Brain microvascular endothelial cell (primary cell): ENCODE results near the gene PRDM16.

Source experiments
- DNase-seq: peaks from one replicate; pipeline ENCODE4 v3.0.0-alpha.2; 2020
- H3K27ac ChIP-seq: fragments of 250-450 bp; sonication (Bioruptor Pico); 2 replicates; pipeline ENCODE4 v1.5.1; 2020; ENCODE audit warnings: mild to moderate bottlenecking, moderate library complexity
- H3K27me3 ChIP-seq: fragments of 250-450 bp; sonication (Bioruptor Pico); replicated peaks from 2 replicates; pipeline ENCODE4 v1.5.1; 2020; ENCODE audit warnings: mild to moderate bottlenecking
- H3K36me3 ChIP-seq: fragments of 250-450 bp; sonication (Bioruptor Pico); replicated peaks from 2 replicates; pipeline ENCODE4 v1.5.1; 2020; ENCODE audit warnings: mild to moderate bottlenecking
- H3K4me3 ChIP-seq: 2 replicates; pipeline ENCODE4 v1.5.1; 2011; ENCODE audit warnings: low read depth, mild to moderate bottlenecking, control low read depth, low read length, moderate library complexity
- in situ Hi-C: cut with HindIII; loops from 2 replicates; pipeline ENCODE4 v1.10.0; 2017; ENCODE audit warnings: low sequenced_read_pairs, low pct_ligation_motif_present
- TF ChIP-seq, protein P1 (sequence below): IDR thresholded peaks from 2 replicates; pipeline ENCODE4 v1.5.1; 2011; ENCODE audit warnings: low read depth, mild to moderate bottlenecking, moderate library complexity, low read length, control low read depth, inconsistent platforms; ENCODE audit errors: missing control alignments

The PRDM16 gene

DNA sequence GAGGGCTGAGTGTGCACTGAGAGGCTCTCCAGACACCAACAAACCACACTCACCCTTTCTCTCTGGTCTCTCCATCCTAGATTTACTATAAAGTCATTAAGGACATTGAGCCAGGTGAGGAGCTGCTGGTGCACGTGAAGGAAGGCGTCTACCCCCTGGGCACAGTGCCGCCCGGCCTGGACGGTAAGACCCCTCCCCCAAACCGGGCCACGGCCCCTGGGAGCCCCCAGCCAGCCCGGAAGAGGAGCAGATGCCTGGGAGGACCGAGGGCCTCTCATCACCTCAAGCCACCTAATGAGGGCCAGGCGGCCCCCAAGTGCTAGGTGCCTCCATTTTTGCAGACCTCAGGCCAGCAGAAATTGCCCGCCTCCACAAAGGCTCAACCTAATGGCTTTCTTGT, 327.4 kb downstream of the PRDM16 start:
- Histone ChIP-seq H3K27ac (no peak overlapping the region), H3K27me3 (peaks cover 40% of the 10 kb centered on the region), H3K36me3 (no peaks in the 10 kb centered on the region), H3K4me3 (no peak overlapping the region)
- in situ Hi-C loops = no loop called here
- TF ChIP-seq, protein P1, sequence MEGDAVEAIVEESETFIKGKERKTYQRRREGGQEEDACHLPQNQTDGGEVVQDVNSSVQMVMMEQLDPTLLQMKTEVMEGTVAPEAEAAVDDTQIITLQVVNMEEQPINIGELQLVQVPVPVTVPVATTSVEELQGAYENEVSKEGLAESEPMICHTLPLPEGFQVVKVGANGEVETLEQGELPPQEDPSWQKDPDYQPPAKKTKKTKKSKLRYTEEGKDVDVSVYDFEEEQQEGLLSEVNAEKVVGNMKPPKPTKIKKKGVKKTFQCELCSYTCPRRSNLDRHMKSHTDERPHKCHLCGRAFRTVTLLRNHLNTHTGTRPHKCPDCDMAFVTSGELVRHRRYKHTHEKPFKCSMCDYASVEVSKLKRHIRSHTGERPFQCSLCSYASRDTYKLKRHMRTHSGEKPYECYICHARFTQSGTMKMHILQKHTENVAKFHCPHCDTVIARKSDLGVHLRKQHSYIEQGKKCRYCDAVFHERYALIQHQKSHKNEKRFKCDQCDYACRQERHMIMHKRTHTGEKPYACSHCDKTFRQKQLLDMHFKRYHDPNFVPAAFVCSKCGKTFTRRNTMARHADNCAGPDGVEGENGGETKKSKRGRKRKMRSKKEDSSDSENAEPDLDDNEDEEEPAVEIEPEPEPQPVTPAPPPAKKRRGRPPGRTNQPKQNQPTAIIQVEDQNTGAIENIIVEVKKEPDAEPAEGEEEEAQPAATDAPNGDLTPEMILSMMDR = no peak
- no peak for DNase-seq

DNA sequence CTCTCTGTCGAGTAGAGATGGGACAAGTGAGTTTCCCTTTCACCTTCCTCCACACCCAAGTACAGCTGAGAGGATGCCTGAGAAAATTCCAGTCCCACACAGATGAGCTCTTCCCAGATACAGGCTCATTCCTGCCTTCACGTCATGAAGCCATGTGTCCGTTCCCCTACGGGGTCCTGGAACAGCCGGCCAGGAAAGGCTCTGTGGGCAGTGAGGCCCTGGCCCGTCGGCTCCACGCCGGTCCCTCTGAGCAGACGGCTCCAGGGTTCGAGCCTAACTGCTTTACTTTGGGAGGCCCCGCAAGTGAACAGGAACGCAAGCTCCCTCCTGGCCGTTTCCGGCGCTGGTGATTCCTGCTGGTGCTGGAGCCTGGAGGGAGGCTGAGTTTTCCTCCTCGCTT, 328.3 kb downstream of the PRDM16 start:
- Histone ChIP-seq H3K27ac (no peak overlapping the region), H3K36me3 (no peaks in the 10 kb centered on the region), H3K4me3 (no peak overlapping the region), H3K27me3 (peaks cover 32% of the 10 kb centered on the region)
- TF ChIP-seq, protein P1 = no peak
- in situ Hi-C loops = no loop called here
- no peak for DNase-seq

DNA sequence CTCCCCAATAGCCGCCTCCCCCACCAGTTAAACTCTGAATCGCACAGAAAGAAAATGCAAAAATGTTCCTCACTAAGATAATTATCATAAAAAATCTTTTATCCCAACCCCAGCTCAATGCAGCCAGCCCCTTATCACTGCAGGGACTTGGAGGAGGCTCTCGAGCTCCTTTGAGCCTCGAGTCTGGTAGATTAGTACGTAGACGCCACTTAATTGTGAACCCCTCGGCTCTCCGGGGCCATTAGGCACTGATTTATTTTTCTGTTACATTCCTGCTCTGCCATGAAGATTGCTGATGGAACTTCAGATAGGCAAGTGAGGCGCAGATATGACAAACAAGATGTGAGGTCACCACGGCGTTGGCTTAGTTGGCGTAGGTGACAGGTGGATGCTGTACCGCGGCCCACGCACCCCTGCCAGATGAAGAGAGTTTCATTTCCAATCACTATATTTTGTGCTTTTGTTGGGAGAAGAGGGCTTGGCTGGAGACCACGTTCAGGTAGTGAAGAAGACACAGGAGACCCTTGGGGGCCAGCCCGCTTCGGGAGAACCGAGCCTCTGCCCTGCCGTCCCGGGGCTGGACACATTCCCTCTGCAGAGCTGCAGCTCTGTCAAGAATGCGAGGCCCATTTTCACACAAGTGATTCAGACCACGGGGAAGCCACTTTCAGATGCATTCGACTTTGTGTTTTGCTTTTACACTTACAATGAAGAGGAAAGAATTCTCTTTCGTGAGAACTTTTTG, 329.6 kb downstream of the PRDM16 start:
- no peak for DNase-seq
- no peaks in the 10 kb centered on the region for H3K36me3 ChIP-seq
- no peak overlapping the region for H3K27ac ChIP-seq
- TF ChIP-seq, protein P1 = no peak
- in situ Hi-C loops = no loop called here
- H3K4me3 ChIP-seq = no peak overlapping the region
- H3K27me3 ChIP-seq = peaks cover 21% of the 10 kb centered on the region

DNA sequence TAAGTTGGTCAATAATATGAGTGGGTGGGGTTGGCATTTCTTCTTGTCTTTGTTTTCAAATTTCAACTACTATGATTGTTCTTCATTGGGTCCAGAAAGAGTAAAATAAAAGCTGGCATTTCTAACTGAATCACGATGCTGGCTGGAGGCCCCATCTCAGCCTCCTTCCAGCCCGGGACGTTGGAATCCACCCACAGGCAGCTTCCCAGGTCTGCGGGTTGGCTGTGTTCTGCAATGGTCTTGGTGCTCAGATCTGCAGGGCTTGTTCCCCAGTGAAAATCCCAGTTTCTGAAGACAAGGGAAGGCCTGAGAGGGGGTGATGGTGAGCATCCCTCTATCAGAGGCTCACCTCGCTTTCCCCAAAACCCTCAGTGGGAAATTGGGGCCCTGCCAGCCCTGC, 330.7 kb downstream of the PRDM16 start:
- H3K36me3 ChIP-seq = no peaks in the 10 kb centered on the region
- H3K4me3 ChIP-seq = no peak overlapping the region
- TF ChIP-seq, protein P1 = no peak
- no peak overlapping the region for H3K27ac ChIP-seq
- no peak for DNase-seq
- H3K27me3 ChIP-seq = peaks cover 12% of the 10 kb centered on the region
- in situ Hi-C loops = loop anchor here (25.0 kb wide), 1 partner anchor 337 kb away; the partner anchor contains the start of gene PRDM16

DNA sequence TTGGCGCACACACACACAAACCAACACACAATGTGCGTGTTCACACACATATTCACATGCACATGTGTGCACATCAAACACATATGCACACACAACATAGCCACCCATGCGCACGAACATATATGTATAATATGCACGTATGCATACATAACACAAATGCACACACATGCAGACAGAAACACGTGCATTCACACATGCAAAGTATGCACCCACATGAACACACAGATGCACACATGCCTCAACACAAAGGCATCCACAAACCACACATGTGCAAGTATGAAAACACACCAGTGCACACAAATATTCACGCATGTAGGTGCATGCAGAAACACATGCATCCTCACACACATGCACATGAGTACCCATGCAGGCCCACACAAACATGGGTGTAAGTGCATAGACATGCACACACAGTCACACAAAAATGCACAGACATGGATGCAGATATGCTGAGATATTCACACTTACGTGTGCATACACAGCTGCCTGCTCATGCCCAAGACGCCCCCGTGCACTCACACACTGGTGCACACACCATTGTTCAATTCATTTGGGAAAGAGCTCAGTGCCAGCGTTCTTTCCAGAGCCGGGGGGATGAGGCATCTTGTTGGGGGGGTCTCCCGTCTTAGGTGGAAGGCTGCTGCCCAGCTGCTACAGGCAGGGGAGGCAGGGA, 332.7 kb downstream of the PRDM16 start:
- TF ChIP-seq, protein P1 = no peak
- Histone ChIP-seq H3K27ac (no peak overlapping the region), H3K4me3 (no peak overlapping the region), H3K27me3 (peaks cover 7% of the 10 kb centered on the region), H3K36me3 (no peaks in the 10 kb centered on the region)
- no peak for DNase-seq
- in situ Hi-C loops = loop anchor here (25.0 kb wide), 1 partner anchor 339 kb away; the partner anchor contains the start of gene PRDM16
